NCI-H345 (cell line): ENCODE data around the gene RPUSD1.
A peak's percentile ranks its signal among the peaks of the same experiment; 100 is the strongest.

Experiments
- DNase-seq: peaks from one replicate; lab custom pipeline; 2025; lab: John Stamatoyannopoulos, UW

The RPUSD1 gene

GRCh38 chr16:818592-818991, 30.4 kb upstream of the RPUSD1 start:
- DNase-seq = no peak

GRCh38 chr16:818132-818531, 30.0 kb upstream of the RPUSD1 start:
- DNase-seq = no peak

GRCh38 chr16:817001-817906, 29.1 kb upstream of the RPUSD1 start:
- no peak for DNase-seq

- DNase-seq = no peak
Measured at GRCh38 chr16:815861-816260, 27.7 kb upstream of the RPUSD1 start.

- no peak for DNase-seq
Measured at GRCh38 chr16:814974-815373, 26.8 kb upstream of the RPUSD1 start.

- no peak for DNase-seq
Measured at GRCh38 chr16:813916-814412, 25.8 kb upstream of the RPUSD1 start.

GRCh38 chr16:813204-813915, 25.2 kb upstream of the RPUSD1 start:
- DNase-seq = peak; percentile 51

GRCh38 chr16:808085-808386, 19.9 kb upstream of the RPUSD1 start:
- no peak for DNase-seq

GRCh38 chr16:807347-808084, 19.3 kb upstream of the RPUSD1 start:
- peak; percentile 84 for DNase-seq

GRCh38 chr16:805474-805873, 17.3 kb upstream of the RPUSD1 start:
- DNase-seq = no peak

GRCh38 chr16:804193-805048, 16.2 kb upstream of the RPUSD1 start:
- DNase-seq = no peak

- no peak for DNase-seq
Measured at GRCh38 chr16:803754-804080, 15.5 kb upstream of the RPUSD1 start.

GRCh38 chr16:802914-803753, 15.0 kb upstream of the RPUSD1 start:
- no peak for DNase-seq

- no peak for DNase-seq
Measured at GRCh38 chr16:802461-802860, 14.3 kb upstream of the RPUSD1 start.

GRCh38 chr16:801584-802363, 13.6 kb upstream of the RPUSD1 start:
- no peak for DNase-seq

- DNase-seq = no peak
Measured at GRCh38 chr16:800834-801511, 12.8 kb upstream of the RPUSD1 start.

- peak; percentile 24 for DNase-seq
Measured at GRCh38 chr16:799948-800833, 12.0 kb upstream of the RPUSD1 start, which contains the start of gene GNG13. Gene GNG13 (minus strand): TSS chr16:800734. CDS start chr16:799077, 1,657 bp downstream.
